NCI-H524 (cell line): Measurements from ENCODE around the gene NUB1.

Source experiments
- DNase-seq, 2 experiments: peaks; one replicate each; lab custom pipeline; 2025; lab: John Stamatoyannopoulos, UW

NUB1 gene

DNA sequence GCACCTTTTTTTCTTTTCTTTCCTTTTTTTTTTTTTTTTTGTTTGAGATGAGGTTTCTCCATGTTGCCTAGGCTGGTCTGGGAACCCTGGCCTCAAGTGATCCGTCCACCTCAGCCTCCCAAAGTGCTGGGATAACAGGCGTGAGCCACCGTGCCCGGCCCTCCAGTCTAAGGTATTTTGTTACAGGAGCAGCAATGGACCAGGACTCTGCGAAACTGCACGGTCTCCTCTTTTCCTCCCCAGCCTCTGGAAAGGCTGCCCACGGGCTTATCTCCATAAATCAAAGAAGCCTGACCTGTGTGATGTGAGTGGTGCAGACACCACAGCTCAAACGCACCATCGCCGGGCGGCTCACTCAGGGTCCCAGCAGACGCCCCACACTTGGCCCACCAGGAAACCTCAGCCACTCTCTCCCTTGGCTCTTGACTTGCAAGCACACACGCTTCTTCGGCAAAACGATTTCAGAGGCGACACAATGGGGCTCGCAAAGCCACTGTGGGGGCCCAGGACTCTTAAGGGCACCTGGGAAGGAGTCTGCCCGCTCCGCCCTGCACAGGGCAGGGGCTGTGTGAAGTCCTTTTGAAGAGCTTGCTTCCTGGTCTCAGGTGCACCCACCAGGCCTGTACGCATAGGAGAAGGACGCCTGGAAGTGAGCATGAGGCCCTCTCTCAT, 47.6 kb downstream of the NUB1 start:
- no peak for DNase-seq

DNA sequence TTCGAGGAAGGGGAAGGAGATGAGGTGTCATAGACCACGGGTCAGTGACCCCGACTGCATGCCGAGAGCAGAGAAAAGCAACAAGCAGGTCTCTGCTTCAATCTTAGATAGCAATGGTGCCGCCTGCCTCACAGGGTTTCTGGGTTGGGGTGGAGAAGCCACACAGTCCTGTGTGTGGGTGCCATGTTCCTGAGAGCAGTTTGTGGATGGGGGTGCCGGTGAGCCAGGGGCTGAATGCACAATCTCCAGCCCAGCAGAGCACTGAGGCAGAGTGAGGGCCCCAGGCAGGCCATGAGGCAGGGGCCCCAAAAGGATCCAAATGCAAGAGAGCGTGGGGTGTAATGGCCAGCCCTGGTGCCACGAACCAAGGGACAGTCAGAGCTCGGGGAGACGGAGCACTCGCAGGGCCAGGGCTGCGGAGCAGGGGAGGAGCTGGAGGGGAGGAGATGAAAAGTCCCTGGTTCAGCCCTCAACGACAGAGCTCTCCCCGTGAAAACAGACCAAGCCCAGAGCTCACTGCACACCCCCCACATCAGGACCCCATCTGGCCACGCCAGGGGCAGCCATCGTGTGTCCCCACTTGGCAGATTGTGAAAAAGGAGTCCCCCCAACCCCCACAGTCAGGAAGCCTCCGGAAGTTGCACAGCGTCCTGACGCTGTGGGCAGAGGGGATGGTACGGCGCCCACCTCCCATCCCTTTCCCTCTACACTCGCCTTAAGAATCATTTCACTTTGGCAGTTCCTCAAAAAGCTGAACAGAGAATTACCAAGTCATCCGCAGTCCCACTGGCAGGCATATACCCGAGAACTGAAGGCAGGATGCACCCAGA, 48.4 kb downstream of the NUB1 start:
- DNase-seq = no peak

DNA sequence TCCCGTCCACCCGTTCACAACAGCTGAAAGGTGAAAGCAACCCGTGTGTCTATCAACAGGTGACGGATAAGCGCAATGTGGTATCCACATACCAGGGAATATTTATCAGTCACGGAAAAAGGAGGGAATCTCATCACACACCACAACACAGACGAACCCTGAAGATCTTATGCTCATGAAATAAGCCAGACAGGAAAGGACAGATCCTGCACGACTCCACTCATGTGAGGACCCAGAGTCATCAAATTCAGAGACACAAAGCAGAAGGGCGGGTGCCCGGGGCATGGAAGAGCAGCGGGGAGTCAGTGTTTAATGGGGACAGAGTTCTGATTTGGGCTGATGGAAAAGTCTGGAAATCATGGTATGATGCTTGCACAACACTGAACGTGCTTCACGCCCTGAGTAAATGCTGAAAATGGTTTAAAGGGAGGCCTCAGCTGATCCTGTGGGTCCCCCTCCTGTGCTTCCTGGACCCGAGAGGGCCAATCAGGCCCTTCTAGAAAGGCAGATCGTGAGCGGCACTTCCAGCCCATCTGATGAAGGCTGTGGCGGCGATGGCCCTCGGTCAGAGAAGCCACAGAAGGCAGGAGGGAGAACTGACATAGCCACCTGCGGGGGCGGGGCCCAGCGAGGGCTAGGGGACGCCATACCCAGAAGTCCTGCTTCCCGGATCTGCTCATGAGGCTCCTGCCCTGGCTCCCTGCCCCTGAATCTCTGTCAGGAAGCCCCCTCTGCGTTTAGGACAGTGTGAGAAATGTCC, 49.2 kb downstream of the NUB1 start:
- no peak for DNase-seq

DNA sequence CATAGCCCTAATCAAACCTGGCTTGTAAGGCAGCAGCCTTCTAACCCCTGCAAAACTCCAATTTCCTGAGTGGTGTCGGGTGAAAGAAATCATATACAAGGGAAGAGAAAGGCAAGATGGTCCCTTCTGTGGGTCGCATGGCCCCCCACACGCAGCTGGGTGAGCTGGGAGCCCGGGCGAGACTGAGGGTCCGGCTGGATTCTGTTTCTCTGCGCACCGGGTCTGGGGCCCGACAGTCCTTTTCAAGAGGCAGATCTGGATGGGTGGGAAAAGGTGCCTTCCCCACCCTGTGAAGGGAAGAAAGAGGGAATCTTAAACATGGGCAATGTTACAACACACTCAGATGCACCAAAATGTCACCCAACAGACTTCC, 49.7 kb downstream of the NUB1 start:
- no peak for DNase-seq

DNA sequence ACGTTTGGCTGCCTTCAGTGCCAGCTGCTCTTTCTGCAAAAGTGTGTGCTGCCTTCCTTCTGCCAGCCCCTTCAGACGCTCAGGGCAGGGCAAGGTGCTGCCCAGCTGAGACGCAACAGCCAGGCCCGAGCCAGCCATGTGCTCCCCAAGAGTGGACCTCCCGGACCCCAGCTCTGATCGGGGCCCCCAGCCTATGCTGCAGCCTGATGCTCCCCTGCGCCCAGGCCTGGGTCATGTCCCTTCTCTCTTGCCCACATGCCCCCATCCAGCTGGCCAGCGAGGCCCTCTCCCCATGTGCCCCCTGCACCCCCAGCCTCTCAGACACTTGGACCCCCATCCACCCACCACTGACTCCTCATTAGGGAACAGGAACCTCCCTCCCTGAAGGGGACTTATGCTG, 50.4 kb downstream of the NUB1 start:
- DNase-seq = no peak

DNA sequence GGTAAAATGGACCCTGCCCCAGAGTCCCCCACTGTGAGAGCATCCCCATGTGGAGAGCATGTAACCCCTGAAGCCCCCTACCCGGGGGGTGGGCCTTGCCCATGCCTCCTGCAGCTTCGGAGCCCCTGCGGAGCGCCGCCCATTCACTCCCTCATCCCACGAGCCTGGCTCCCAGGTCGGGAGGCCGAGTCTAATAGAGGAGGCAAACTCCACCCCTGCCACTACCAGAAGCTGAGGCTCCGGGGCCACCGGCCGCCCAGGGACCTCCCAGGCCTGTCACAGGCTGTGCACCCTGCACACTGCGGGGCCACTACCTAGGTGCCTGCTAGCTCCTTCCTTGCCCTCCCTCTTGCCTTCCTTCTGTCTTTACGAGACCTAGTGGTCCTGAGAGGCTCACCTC, 50.8 kb downstream of the NUB1 start:
- DNase-seq = no peak

DNA sequence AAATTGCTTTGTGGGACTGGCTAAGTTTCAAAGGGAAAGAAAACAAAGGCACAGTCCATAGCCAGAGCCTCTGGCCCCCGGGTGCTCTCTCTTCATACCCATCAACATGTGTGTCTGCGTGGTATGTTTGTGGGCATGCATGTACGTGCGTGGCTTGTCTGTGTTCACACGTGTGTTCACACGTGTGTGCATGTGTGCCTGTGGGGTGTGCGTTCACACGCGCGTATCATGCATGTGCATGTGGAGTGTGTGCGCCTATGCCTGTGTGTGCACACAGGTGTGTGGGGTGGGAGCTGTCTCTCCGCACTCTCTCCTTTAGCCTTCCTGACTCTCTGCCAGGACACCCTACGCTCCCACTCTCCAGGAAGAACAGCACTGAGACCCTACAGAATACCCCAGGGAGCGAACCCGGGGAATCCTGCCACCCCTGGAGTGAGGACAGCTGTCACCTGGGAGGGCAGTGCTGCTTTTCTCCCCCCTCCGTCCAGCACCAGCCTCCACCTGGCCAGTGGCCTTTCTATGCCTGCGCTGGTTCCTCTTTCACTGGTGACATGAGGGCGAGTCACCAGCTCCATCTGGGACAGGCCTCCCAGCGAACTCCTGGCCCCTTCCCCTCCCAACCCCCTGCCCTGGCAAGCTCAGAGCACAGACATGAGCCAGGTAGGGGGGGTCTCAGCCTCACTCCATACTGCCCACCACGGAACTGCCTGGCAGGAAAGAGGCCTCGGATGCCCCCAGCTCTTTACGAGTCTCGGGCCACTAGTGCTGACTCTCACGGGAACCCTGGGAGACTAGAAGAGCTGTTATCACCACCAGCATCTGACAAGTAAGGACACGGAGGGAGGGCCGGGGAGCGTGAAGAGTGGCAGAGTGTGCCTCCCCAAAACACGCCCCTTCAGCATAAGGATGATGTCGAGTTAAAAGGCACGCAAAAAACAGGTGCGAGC, 51.7 kb downstream of the NUB1 start:
- peak in 1 of 2 experiments; percentile 26 for DNase-seq

DNA sequence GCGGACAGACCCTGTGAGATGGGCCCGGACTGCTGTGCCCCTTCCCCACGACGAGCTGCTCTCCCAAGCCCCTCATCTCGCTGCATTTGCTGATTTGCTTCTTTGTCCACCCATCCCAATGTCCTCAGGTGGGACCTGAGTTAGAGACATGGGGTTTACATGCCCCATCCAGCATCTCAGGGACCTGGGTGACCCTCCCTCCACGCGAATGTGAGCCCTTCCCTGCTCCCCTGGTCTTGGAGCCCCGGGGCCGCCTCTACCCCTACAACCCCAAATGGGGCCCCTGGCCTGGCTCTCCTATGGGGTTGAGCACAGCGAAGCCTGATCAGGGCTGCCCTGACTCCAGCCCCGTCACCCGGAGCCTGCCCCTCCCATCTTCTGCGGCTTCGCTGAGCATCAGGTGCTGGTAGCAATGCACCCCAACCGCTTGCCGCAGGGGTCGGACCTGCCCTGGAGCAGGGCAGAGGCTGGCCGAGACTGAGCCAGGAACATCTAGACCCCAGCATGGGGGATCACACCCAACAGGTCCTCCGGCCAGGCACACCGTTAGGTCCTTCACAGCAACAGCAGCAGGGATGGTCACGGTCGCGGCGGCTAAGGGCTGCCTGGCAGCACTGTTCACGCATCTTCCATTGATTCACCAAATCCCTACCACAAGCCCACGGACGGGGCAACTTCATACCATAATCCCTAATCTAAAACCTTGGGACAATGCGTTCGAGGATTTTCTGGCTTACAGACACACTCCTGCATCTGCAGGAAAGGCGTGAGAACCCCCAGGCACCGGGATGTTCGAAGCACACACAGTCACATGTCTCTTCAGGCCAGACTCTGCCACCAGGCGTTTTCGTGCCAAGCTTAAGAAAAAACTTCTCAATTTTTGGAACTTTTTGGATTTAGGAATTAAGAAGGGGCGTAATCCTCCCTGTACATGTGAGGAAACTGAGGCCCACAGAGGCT, 52.7 kb downstream of the NUB1 start:
- no peak for DNase-seq

DNA sequence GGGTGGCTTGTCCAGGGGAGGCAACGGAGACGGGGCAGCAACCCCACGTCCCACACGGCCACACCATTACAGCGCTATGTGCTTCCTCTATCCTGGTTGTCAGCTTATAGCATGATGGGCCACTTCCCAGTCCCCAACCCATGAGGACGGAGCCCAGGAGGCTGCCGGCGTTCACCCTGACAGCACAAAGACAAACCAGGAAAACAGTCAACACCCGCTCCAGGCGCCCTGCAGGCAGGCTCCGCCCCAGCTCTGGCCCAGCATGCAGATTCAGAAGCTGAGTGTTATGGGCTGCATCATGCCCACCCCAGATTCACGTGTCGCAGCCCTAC, 53.4 kb downstream of the NUB1 start:
- DNase-seq = peak in 1 of 2 experiments; percentile 44

DNA sequence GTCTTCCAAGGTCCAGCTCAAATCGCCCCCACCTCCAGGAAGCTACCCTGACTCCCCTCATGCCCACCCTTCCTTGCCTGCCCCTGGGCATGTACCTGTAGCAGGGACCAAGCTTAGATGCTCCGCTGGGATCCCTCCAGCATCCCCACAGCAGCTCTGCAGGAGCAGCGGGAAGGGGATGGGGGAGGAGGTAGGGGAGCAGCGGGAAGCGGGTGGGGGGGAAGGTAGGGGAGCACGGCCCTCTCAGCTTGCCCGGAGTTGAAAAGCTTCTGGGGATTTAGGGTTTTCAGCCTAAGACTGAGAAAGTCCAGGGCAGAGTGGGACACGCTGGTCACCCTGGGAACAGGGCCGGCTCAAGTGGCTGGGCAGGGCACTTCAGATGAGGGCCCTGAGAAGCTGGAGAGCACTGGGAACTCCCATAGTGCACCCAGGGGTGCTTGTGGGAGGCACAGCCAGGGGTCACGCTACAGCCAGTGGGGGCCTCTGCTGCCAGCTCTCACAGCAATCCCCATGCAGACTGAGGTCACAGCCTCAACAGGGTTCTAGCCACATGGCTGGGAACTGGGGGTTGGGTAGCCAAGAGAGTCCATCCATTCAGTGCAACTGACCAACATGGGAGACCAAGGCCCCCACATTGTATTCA, 54.8 kb downstream of the NUB1 start:
- no peak for DNase-seq

DNA sequence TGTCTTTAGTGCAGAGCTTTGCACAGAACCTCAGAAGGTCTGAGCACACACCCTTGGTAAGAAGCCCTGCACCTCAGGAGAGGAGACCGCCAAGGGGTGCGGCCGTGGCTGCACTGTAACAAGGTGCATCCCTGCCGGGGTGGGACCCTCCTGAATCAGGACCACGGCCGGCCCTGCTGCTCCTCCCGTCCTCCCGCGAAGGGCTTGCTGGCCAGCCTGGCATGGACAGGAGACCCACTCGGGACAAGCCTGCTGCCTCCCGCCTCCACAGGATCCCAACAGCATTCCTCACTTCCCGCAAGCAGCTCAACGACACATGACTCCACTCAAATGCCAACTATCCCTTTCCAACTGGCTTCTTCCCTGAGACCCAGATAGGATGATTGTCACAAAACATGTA, 55.4 kb downstream of the NUB1 start:
- DNase-seq = no peak

DNA sequence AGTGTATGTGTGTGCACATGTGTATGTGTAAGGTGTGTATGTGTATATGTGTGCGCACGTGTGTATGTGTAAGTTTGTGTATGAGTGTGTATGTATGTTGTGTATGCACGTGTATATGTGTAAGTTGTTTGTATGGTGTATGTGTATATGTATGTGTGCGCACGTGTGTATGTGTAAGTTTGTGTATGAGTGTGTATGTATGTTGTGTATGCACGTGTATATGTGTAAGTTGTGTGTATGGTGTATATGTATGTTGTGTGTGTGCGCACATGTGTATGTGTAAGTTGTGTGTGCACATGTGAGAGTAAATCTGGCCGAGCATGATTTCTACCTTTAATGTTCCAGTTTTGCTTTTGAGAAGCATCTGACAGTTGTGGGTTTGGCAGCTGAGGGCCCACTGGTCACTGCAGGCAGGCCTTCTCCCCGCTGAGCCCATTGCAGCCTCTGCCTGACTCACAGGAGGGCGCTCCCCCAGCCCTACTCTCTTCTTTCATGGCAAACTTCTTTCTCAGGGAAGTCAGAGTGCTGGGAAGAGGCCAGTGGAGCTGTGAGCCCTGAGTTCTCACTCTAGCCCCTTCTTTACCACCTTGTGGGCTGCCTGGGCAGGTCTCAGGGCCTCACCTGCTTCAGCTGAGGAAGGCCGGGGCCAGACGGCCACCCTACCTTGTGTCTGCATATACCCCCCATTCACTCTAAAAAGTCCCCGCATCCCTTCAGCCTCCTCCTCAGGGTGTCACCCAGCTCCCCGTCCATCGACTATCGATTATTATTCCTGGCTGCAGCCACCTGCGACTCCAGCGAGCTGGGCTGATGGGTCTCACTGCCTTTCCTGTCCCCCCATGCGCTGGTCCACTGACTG, 57.1 kb downstream of the NUB1 start:
- DNase-seq = no peak

DNA sequence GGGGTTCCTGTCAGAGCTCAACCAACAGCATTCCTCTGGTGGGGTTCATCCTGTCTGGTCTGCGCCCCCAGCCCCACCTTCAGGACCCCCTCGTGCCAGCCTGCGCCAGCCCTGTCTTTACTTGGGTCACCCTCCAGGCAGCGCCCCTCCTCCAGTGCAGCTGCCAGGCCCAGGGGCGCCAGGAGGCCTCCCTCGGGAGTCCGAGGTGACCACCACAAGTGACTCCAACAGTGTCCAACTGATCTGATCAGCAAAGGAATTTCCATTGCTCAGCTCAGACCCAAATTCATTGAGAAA, 57.6 kb downstream of the NUB1 start:
- DNase-seq = no peak

DNA sequence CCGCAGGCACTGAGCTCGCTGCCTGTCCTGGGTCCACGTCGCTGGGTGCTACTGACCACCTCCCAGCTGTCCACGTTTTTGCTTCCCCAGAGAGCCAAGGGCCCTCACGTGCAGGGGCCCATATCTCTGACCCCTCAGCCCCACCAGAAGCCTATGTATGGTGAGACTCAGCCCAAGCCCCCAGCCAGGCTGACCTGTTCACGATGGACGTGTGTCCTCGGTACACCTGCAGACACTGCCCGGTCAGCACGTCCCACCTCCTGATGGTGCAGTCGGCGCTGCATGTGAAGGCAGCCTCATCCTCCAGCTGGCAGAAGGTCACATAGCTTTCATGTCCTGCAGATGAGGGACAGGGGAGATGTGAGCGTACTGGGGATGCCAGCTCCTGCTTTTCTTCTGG, 58.3 kb downstream of the NUB1 start:
- no peak for DNase-seq

DNA sequence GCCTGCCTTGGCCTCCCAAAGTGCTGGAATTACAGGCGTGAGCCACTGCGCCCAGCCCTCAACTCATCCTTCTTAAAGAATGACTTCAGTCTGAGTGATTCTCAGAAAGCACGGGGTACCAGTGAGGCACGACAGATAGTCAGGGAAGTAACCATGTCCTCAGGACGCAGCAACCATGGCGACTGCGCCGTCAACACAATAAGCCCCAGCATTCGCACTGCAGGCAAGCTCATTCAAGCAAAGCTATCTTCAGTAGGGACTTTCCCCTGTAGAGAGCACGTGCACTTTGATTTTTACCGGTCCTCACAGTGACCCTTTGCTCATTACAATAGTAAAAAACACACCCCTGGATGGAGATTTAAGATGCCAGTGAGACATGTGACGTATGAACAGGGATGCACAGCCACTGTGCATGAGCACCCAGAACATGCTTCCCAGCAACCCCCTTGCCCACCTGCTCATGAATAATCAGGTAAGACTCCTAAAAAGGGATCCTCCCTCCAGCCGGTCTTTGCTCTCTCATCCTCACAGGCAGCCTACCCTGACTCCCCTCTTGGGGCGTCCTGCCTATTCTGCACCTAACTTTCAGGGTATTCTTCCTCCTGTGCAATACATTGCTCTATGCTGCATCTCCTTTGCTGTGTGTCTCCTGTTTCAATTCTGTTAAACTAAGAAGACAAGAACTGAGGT, 59.2 kb downstream of the NUB1 start:
- DNase-seq = no peak

DNA sequence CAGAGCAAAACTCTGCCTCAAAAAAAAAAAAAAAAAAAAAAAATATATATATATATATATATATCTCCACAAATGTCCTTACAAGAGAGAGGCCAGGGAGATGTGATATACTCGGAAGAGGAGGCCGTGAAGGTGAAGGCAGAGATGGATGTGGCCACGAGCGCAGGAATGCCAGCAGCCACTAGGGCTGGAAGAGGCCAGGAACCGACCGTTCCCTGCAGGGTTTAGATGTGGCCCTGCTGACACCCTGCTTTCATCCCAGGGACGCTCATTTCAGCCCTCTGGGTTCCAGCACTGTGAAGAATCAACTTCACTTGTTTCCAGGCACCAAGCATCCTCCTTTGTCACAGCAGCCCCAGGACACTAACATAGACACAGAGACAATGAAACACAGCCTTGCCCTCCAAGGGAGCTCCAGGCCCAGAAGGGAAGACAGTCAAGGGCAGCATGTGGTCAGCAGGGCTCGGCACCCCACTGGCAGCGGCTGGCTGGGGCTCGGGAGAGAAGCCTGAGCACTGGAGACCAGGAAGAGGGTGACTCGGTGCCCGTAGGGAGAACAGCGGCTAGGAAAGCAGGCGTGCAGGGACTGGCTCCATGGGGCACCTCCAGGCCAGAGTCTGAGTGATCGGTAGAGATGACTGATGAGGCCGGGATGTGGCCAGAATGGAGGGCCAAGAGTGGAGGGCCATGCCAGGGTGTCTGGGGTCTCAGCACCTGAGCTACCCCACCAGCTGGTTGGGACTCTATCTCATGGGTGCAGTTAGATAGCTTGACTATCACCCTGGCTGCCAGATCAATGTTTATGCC, 60.6 kb downstream of the NUB1 start:
- DNase-seq = no peak

DNA sequence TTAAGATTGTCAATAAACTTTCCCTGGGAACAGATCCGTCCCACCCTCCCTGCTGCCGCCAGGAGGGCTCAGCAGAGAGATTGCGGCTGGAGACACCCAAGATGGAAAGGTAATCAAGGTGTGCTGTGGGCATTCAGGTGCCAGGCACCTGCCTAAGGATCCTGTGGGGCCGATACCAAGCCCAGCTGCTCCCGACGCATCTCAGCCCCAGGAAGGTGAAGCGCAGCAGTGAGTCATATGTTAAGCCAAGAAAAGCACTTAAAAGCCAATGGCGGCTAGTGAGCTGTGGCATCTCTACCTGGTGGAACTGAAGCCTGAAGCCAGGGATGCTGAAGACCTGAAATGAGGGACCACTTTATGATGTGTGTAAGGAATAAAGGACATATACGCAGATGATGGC, 62.2 kb downstream of the NUB1 start:
- DNase-seq = no peak
